Measurements from ENCODE around the gene PRKG1.

GRCh38 chr10:52213321-52213752 is 1139.0 kb downstream of the PRKG1 start:
- TF ChIP-seq CTCF (optimal IDR thresholded peaks at IDR 0.05 in 1 of 3, IDR thresholded peaks at IDR 0.05 in 1 of 3, conservative IDR thresholded peaks at IDR 0.05 in 1 of 3; ENCODE audit: extremely low read depth in 1 of 3, insufficient read depth in 2 of 3, low read length in 3 of 3): no peak
- no peak for TF ChIP-seq EZH2 (IDR thresholded peaks at IDR 0.05; ENCODE audit: low read length)

Data from keratinocyte (primary cell).